RWPE2 (cell line): ENCODE data around the gene CTNS.

Source experiments
- ATAC-seq: fragments of 200-7000 bp; cut with Tn5 transposase; 3 replicates; pipeline ENCODE4 v1.9.1; 2021; ENCODE audit warnings: low read depth
- DNase-seq: peaks from one replicate; pipeline ENCODE4 v3.0.0-alpha.2; 2020; ENCODE audit warnings: low spot score
- H3K27ac ChIP-seq: fragments of 450-650 bp; 2 replicates; pipeline ENCODE4 v1.5.1; 2017; ENCODE audit warnings: mild to moderate bottlenecking; ENCODE audit not compliant: poor library complexity, severe bottlenecking
- H3K27me3 ChIP-seq: fragments of 250-450 bp; sonication (Bioruptor Pico); 2 replicates; pipeline ENCODE4 v1.5.1; 2021; ENCODE audit warnings: mild to moderate bottlenecking, moderate library complexity; ENCODE audit not compliant: insufficient read depth, poor library complexity, severe bottlenecking
- H3K36me3 ChIP-seq: fragments of 250-450 bp; sonication (Bioruptor Pico); 2 replicates; pipeline ENCODE4 v1.5.1; 2020; ENCODE audit warnings: low read depth, mild to moderate bottlenecking, moderate library complexity
- H3K4me1 ChIP-seq: fragments of 250-450 bp; sonication (Bioruptor Pico); 2 replicates; pipeline ENCODE4 v1.5.1; 2021; ENCODE audit warnings: mild to moderate bottlenecking, moderate library complexity; ENCODE audit not compliant: insufficient read depth, poor library complexity, severe bottlenecking
- H3K4me3 ChIP-seq: fragments of 250-450 bp; sonication (Bioruptor Pico); 2 replicates; pipeline ENCODE4 v1.5.1; 2021; ENCODE audit warnings: mild to moderate bottlenecking, moderate library complexity; ENCODE audit not compliant: severe bottlenecking
- H3K9me3 ChIP-seq: fragments of 250-450 bp; sonication (Bioruptor Pico); 2 replicates; pipeline ENCODE4 v1.5.1; 2021; ENCODE audit warnings: mild to moderate bottlenecking, moderate library complexity; ENCODE audit not compliant: severe bottlenecking
- TF ChIP-seq, protein P1 (sequence below): fragments of 450-650 bp; IDR thresholded peaks from one replicate; pipeline ENCODE4 v1.5.1; 2017; ENCODE audit warnings: mild to moderate bottlenecking, moderate library complexity; ENCODE audit not compliant: poor library complexity, severe bottlenecking

The CTNS gene

DNA sequence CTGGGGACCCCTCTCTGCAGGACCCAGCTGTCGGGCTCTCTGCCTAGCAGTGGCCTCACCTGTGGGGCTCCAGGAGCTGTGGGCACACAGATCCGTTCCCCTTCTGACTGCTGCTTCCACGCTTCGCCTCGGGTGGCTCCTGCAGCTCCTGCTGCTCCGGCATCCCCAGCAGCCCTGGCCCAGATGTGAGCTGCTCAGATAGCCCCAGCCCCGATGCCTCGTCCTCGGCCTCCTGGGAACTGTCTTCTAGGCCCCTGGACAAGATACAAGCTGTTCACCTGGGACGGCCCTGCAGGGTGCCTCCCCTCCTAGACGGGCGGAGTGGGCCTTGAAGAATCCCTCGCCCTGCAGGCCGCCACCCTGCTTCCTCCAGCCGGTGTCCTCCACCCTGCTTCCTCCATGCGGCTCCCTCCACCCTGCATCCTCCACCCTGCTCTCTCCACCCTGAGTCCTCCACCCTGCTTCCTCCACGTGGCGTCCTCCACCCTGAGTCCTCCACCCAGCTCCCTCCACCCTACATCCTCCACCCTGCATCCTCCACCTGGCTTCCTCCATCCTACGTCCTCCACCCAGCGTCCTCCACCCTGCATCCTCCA is 43.1 kb downstream of the CTNS start:
- no peak for DNase-seq
- H3K4me1 ChIP-seq, result no peaks in the 10 kb centered on the region
- no peaks in the 10 kb centered on the region for H3K36me3 ChIP-seq
- no peak overlapping the region for H3K27ac ChIP-seq
- TF ChIP-seq, protein P1, sequence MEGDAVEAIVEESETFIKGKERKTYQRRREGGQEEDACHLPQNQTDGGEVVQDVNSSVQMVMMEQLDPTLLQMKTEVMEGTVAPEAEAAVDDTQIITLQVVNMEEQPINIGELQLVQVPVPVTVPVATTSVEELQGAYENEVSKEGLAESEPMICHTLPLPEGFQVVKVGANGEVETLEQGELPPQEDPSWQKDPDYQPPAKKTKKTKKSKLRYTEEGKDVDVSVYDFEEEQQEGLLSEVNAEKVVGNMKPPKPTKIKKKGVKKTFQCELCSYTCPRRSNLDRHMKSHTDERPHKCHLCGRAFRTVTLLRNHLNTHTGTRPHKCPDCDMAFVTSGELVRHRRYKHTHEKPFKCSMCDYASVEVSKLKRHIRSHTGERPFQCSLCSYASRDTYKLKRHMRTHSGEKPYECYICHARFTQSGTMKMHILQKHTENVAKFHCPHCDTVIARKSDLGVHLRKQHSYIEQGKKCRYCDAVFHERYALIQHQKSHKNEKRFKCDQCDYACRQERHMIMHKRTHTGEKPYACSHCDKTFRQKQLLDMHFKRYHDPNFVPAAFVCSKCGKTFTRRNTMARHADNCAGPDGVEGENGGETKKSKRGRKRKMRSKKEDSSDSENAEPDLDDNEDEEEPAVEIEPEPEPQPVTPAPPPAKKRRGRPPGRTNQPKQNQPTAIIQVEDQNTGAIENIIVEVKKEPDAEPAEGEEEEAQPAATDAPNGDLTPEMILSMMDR, result no peak
- no peaks in the 10 kb centered on the region for H3K27me3 ChIP-seq
- no peaks in the 10 kb centered on the region for H3K9me3 ChIP-seq
- peak; percentile 29; the same call in 2 of the 3 replicates for ATAC-seq
- H3K4me3 ChIP-seq, result no peak overlapping the region

DNA sequence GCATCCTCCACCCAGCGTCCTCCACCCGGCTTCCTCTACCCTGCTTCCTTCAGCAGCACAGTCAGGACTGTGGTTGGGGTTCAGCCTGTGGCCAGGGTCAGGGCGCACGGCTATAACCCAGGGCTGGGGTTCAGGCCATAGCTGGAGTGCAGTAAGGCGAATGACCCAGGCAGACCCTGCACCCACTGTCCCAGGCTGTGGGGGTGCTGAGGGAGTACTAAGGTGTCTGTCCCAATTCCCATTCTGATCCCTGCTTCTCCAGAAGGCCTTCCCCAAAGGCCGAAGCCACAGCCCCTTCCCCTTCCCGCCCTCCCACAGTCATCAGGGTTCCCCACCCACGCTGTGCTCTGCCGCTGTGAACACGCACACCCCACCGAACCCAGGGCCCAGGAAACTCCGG is 44.5 kb downstream of the CTNS start:
- TF ChIP-seq, protein P1, result no peak
- no peak overlapping the region for H3K4me3 ChIP-seq
- H3K27ac ChIP-seq, result no peak overlapping the region
- no peaks in the 10 kb centered on the region for H3K4me1 ChIP-seq
- no peaks in the 10 kb centered on the region for H3K36me3 ChIP-seq
- no peak for ATAC-seq
- no peak for DNase-seq
- H3K9me3 ChIP-seq, result no peaks in the 10 kb centered on the region
- H3K27me3 ChIP-seq, result no peaks in the 10 kb centered on the region

DNA sequence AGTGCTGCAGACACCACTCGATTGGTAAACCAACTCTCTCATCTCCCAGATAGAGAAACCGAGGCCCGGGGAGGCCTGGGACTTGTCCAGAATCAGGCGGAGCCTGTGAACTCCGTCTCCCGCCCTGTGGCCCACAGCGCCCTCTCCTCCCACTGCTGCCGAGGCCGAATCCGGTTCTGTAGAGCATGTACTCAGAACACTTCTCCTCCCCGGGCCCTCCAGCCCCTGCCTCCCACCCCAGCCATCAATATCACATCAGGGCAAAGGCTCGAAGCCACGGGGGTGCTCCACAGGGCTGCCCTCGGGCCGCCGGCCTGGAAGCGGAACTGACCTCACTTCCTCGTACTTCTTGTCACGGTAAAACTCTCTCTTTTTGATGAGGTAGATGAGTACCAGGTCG is 45.0 kb downstream of the CTNS start:
- H3K27ac ChIP-seq, result no peak overlapping the region
- no peaks in the 10 kb centered on the region for H3K9me3 ChIP-seq
- H3K4me3 ChIP-seq, result no peak overlapping the region
- H3K4me1 ChIP-seq, result no peaks in the 10 kb centered on the region
- H3K27me3 ChIP-seq, result no peaks in the 10 kb centered on the region
- DNase-seq (no peak), ATAC-seq (no peak)
- no peaks in the 10 kb centered on the region for H3K36me3 ChIP-seq
- TF ChIP-seq, protein P1, result no peak

DNA sequence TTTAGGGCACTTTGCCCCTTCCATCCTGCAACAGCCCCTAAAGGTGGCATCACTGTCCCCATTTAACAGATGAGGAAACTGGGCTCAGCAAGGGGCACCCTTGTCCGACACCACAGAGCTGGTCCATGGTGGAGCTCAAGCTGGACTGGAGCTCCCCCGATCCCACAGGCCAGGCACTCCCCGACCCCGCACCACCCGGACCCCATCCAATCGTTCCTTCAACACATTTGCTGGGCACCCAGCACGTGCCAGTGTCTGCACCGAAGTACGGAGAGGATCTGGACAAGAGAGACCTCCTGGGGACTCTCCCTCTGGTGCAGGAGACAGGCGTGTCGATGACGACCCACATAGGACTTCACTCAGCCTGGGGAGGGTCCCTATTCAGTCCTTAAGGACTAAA is 45.5 kb downstream of the CTNS start:
- no peaks in the 10 kb centered on the region for H3K4me1 ChIP-seq
- no peaks in the 10 kb centered on the region for H3K36me3 ChIP-seq
- no peak for ATAC-seq
- H3K27ac ChIP-seq, result no peak overlapping the region
- TF ChIP-seq, protein P1, result no peak
- no peaks in the 10 kb centered on the region for H3K9me3 ChIP-seq
- H3K4me3 ChIP-seq, result no peak overlapping the region
- no peaks in the 10 kb centered on the region for H3K27me3 ChIP-seq
- no peak for DNase-seq

DNA sequence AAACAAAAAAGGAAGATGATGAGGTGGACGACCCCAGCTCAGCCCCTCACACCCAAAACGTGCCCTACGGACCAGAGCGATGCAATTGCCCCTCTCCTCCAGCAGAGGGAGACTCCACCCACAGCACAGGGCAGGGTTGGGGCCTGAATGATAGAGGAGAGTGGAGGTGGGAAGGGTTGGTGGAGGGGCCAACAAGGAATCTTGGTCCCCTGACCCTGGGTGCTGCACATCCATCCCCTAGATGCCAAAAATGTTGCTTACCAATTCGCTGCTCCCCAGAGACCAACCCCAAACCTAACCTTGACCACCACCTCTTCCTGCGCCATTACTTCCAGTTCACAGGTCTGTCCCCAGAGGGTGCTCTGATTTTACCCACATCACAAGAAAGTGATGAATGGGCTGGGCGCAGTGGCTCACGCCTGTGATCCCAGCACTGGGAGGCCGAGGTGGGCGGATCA is 46.5 kb downstream of the CTNS start:
- DNase-seq (no peak), ATAC-seq (peak; percentile 50; the same call in 2 of the 3 replicates)
- TF ChIP-seq, protein P1, result peak; percentile 79
- Histone ChIP-seq H3K27me3 (no peaks in the 10 kb centered on the region), H3K4me3 (no peak overlapping the region), H3K9me3 (no peaks in the 10 kb centered on the region), H3K36me3 (no peaks in the 10 kb centered on the region), H3K27ac (no peak overlapping the region), H3K4me1 (no peaks in the 10 kb centered on the region)
